GM18909 (cell line): Measurements from ENCODE around the gene LACTB.

Experiments
- ATAC-seq: cut with Tn5 transposase; IDR thresholded peaks from one replicate; pipeline ENCODE4 v1.9.1; 2021; ENCODE audit warnings: mild to moderate bottlenecking; ENCODE audit not compliant: unreplicated experiment, poor library complexity

Gene LACTB

GRCh38 chr15:63166219-63166618, 44.6 kb downstream of the LACTB start:
- ATAC-seq, result no peak

- no peak for ATAC-seq
These were observed 48.1 kb downstream of the LACTB start for GRCh38 chr15:63169788-63170187.

GRCh38 chr15:63172376-63172775, 50.7 kb downstream of the LACTB start:
- no peak for ATAC-seq

GRCh38 chr15:63172851-63173451, 51.3 kb downstream of the LACTB start:
- no peak for ATAC-seq

GRCh38 chr15:63176302-63176701, 54.6 kb downstream of the LACTB start:
- no peak for ATAC-seq

- no peak for ATAC-seq
These were observed 56.4 kb downstream of the LACTB start for GRCh38 chr15:63178034-63178433.

GRCh38 chr15:63180746-63181145, 59.1 kb downstream of the LACTB start:
- no peak for ATAC-seq

- ATAC-seq, result no peak
These were observed 60.0 kb downstream of the LACTB start for GRCh38 chr15:63181648-63182047.

GRCh38 chr15:63185206-63185605, 63.5 kb downstream of the LACTB start:
- no peak for ATAC-seq

GRCh38 chr15:63186065-63186464, 64.4 kb downstream of the LACTB start:
- ATAC-seq, result no peak

- ATAC-seq, result no peak
These were observed 66.0 kb downstream of the LACTB start for GRCh38 chr15:63187589-63188226.

GRCh38 chr15:63188247-63188925, 66.7 kb downstream of the LACTB start:
- no peak for ATAC-seq

- peak; percentile 86 for ATAC-seq
These were observed 67.5 kb downstream of the LACTB start, which contains the start of gene RAB8B for GRCh38 chr15:63188926-63189871. Gene RAB8B (plus strand): TSS chr15:63189606. CDS start chr15:63189625, 19 bp downstream.

- ATAC-seq, result no peak
These were observed 68.5 kb downstream of the LACTB start for GRCh38 chr15:63189941-63190768.

GRCh38 chr15:63190769-63191649, 69.3 kb downstream of the LACTB start:
- no peak for ATAC-seq
